HepG2 (cell line): ENCODE measurements around the gene ANKRD27. TPM values are rescaled to one million over a fixed set of nuclear protein-coding genes. Genes with fewer than 3 reads are reported as not detected.

Source experiments
- HNF1A ChIP-seq, 2 experiments: sonication (generic) in 1 of 2; formaldehyde crosslinking in 1 of 2; IDR thresholded peaks; 2 replicates each; pipeline versions ENCODE4 v1.4.0 to v1.6.1; 2016 to 2020; ENCODE audit warnings: borderline replicate concordance in 1 of 2, low read depth in 1 of 2, mild to moderate bottlenecking in 1 of 2, missing genetic modification reagents in 1 of 2
- TOPORS ChIP-seq: sonication (generic); formaldehyde crosslinking; IDR thresholded peaks from 2 replicates; pipeline ENCODE4 v1.8.0; 2023; ENCODE audit warnings: mild to moderate bottlenecking, missing genetic modification reagents
- UBTF ChIP-seq: sonication (generic); formaldehyde crosslinking; IDR thresholded peaks from 2 replicates; pipeline ENCODE4 v1.4.0; 2020; ENCODE audit warnings: mild to moderate bottlenecking, missing genetic modification reagents
- ZNF644 ChIP-seq: IDR thresholded peaks from 2 replicates; pipeline ENCODE4 v1.6.1; 2016; ENCODE audit warnings: low read depth
- polyA plus RNA-seq, 8 experiments: library from polyadenylated mRNA; depleted of rRNA in 3 of 8; stranded (reverse) in 7 of 8; unstranded in 1 of 8; fragments of >200 nt; fragmentation: Illumina TruSeq in 4 of 8; extraction: Trizol in 4 of 8; gene quantifications; 2 replicates each; pipeline versions ENCODE4 v1.2.1 to v1.2.3, GENCODE V29; 2011 to 2016; ENCODE audit warnings: low read depth in 4 of 8, missing spikeins in 1 of 8, mixed read lengths in 1 of 8; ENCODE audit not compliant: insufficient read depth in 1 of 8
- total RNA-seq, 5 experiments: library from RNA; depleted of rRNA; stranded (reverse); fragments of >200 nt; fragmentation: Illumina TruSeq; extraction: Trizol; gene quantifications; 2 replicates each; pipeline ENCODE4 v1.2.3, GENCODE V29; 2016; ENCODE audit warnings: low read depth in 1 of 5
- TF ChIP-seq, protein P1 (sequence below): sonication (generic); formaldehyde crosslinking; IDR thresholded peaks from 2 replicates; pipeline ENCODE4 v1.8.1; 2022; ENCODE audit warnings: low read depth, mild to moderate bottlenecking, missing genetic modification reagents

The ANKRD27 gene
- total and polyA plus RNA-seq, 2 of the 13 experiments (the other 11 are each of a cell fraction or from before 2014, with no cell fraction given) = 22.2 to 23.7 TPM

DNA sequence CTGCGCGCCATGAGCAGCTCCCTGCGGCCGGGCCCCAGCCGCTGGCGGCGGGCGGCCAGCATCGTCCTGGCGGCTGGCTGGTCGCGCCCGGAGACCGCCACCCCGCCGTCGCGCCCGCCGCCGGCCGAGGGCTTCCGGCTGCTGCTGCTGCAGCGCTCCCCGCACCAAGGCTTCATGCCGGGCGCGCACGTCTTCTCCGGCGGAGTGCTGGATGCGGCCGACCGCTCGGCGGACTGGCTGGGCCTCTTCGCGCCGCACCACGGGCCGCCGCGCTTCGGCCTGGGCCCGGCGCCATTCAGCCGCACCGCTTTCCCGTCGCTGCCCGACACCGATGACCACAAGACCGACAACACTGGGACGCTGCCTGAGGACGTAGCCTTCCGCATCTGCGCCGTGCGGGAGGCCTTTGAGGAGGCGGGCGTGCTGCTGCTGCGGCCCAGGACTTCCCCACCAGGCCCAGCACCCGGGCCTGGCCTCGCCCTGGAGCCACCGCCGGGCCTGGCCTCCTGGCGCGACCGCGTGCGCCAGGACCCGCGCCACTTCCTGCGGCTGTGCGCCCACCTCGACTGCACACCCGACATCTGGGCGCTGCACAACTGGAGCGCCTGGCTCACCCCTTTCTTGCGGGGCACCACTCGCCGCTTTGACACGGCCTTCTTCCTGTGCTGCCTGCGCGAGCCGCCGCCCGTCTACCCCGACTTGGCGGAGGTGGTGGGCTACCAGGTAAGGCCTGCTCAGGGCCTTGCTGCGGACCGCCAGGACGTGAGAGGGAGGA lies 17.2 kb upstream of the ANKRD27 start (continued):
- TF ChIP-seq, protein P1, sequence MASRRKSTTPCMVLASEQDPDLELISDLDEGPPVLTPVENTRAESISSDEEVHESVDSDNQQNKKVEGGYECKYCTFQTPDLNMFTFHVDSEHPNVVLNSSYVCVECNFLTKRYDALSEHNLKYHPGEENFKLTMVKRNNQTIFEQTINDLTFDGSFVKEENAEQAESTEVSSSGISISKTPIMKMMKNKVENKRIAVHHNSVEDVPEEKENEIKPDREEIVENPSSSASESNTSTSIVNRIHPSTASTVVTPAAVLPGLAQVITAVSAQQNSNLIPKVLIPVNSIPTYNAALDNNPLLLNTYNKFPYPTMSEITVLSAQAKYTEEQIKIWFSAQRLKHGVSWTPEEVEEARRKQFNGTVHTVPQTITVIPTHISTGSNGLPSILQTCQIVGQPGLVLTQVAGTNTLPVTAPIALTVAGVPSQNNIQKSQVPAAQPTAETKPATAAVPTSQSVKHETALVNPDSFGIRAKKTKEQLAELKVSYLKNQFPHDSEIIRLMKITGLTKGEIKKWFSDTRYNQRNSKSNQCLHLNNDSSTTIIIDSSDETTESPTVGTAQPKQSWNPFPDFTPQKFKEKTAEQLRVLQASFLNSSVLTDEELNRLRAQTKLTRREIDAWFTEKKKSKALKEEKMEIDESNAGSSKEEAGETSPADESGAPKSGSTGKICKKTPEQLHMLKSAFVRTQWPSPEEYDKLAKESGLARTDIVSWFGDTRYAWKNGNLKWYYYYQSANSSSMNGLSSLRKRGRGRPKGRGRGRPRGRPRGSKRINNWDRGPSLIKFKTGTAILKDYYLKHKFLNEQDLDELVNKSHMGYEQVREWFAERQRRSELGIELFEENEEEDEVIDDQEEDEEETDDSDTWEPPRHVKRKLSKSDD (CRISPR knock-in tag) = 0 out of 2 replicates have a peak, but pooled peaks have one; percentile 60
- TF ChIP-seq ZNF644 (CRISPR knock-in tag) = no peak
- peak; percentile 70; the same call in 1 of the 2 replicates for TF ChIP-seq TOPORS
- no peak for TF ChIP-seq HNF1A (IDR thresholded peaks at IDR 0.05; ENCODE audit: low read depth)
- TF ChIP-seq HNF1A (CRISPR knock-in tag; IDR thresholded peaks at IDR 0.05; ENCODE audit: borderline replicate concordance) = 0 out of 2 replicates have a peak, but pooled peaks have one; percentile 32
- peak; percentile 83; the same call in 1 of the 2 replicates for TF ChIP-seq UBTF (CRISPR knock-in tag)
